ENCODE measurements around the gene ITPRIPL1. TPM values are rescaled to one million over a fixed set of nuclear protein-coding genes. Genes with fewer than 3 reads are reported as not detected.
A peak's percentile ranks its signal among the peaks of the same experiment; 100 is the strongest.

Gene ITPRIPL1
- total and polyA plus RNA-seq, 4 donors: 0.19 to 3.1 (median 0.28) TPM

DNA sequence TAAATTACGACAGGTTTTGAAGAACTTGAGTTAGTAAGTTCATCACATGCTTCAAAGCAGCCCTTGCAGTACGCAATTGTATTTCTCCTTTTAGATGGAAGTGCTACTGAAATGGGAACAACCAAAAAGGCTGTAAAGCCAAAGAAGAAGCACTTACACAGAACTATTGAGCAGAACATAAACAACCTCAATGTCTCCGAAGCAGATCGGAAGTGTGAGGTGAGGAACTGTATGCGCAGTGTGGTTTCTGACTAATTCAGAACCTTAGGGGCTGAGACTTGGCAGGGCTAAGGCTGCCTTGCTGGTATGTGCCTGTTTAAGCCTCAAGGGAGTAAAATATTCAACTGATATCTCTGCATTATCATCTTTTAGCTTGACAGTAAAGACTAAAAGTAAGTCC lies 18.9 kb downstream of the ITPRIPL1 start (continued):
- TF ChIP-seq, protein P1, sequence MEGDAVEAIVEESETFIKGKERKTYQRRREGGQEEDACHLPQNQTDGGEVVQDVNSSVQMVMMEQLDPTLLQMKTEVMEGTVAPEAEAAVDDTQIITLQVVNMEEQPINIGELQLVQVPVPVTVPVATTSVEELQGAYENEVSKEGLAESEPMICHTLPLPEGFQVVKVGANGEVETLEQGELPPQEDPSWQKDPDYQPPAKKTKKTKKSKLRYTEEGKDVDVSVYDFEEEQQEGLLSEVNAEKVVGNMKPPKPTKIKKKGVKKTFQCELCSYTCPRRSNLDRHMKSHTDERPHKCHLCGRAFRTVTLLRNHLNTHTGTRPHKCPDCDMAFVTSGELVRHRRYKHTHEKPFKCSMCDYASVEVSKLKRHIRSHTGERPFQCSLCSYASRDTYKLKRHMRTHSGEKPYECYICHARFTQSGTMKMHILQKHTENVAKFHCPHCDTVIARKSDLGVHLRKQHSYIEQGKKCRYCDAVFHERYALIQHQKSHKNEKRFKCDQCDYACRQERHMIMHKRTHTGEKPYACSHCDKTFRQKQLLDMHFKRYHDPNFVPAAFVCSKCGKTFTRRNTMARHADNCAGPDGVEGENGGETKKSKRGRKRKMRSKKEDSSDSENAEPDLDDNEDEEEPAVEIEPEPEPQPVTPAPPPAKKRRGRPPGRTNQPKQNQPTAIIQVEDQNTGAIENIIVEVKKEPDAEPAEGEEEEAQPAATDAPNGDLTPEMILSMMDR (IDR thresholded peaks at IDR 0.05; ENCODE audit: low read depth, low read length, missing input control): no peak
- TF ChIP-seq HNF4G (IDR thresholded peaks at IDR 0.05) (no peak), GABPA (IDR thresholded peaks at IDR 0.05 in 1 of 2, conservative IDR thresholded peaks at IDR 0.05 in 1 of 2) (no peak), NR2F2 (IDR thresholded peaks at IDR 0.05) (no peak)

DNA sequence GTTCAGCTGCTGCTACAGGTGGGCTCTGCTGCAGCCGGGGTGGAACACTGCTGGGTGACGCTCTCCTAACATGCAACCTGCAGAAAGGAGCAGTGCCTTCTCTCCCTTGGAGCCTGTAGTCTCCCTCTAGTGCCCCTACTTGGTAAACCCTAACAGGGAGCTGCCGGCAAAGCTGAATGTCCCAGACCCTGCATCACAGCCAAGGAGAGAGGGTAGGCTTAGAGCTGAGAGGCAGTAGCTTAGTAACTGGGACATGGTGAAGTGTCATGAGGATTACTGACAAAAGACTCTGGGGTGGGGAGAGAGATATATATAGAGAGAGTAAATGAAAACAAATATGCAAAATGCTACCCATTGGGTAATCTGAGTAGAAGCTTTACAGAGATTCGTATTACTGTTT lies 20.3 kb downstream of the ITPRIPL1 start:
- 84% methylated on average over 4 of the region's 4 CpGs for WGBS
- H3K27ac ChIP-seq (ENCODE audit: low read depth in 1 of 2, low read length in 2 of 2): no peak overlapping the region

DNA sequence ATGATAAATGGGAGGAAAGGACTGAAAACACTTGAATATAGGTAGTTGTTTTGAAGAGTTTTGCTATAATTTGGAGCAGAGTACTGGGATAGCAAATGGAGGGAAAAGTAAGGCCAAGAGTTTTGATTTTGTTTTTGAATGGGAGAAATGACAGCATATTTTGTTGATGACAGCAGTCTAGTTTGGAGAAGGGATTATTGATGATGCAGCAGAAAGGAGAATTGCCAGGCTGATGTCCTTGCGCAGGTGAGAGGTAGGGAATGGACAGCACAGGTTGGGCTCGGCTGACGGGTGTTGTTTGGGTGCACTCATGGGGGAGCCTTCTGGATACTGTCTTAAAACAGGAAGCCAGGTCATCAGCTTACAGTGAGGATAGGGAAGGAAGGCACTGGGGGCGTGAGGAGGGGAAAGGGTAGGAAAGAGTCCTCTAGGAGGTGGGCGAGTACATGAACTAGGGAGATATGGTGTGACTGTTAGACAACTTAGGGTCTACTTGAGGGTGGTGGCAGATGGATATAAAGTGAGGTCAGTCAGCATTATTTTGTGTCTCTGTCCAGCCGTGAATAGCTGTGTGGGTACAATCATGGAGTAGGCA lies 20.8 kb downstream of the ITPRIPL1 start:
- H3K4me1 ChIP-seq (ENCODE audit: control insufficient read depth in 4 of 4, insufficient read depth in 4 of 4, low read length in 3 of 4): no peaks in the 10 kb centered on the region
- no peak for DNase-seq (ENCODE audit: low spot score)
- no peaks in the 10 kb centered on the region for H3K9me3 ChIP-seq (ENCODE audit: control insufficient read depth in 4 of 4, low read length in 3 of 4)
- no peak overlapping the region for H3K9ac ChIP-seq (ENCODE audit: low read depth in 1 of 2, low read length in 2 of 2)
- TF ChIP-seq SP1 (IDR thresholded peaks at IDR 0.05): no peak
- TF ChIP-seq HNF4G (IDR thresholded peaks at IDR 0.05): no peak
- no peak for TF ChIP-seq YY1 (IDR thresholded peaks at IDR 0.05)
- no peak for TF ChIP-seq FOXA2 (IDR thresholded peaks at IDR 0.05)
- TF ChIP-seq, protein P2, sequence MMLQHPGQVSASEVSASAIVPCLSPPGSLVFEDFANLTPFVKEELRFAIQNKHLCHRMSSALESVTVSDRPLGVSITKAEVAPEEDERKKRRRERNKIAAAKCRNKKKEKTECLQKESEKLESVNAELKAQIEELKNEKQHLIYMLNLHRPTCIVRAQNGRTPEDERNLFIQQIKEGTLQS (IDR thresholded peaks at IDR 0.05): no peak
- TF ChIP-seq RAD21 (IDR thresholded peaks at IDR 0.05): no peak
- TF ChIP-seq, protein P3, sequence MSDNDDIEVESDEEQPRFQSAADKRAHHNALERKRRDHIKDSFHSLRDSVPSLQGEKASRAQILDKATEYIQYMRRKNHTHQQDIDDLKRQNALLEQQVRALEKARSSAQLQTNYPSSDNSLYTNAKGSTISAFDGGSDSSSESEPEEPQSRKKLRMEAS (IDR thresholded peaks at IDR 0.05): no peak
- TF ChIP-seq, protein P1 (IDR thresholded peaks at IDR 0.05; ENCODE audit: low read depth, low read length, missing input control): no peak
- no peak for TF ChIP-seq TAF1 (conservative IDR thresholded peaks at IDR 0.05)
- TF ChIP-seq EGR1 (IDR thresholded peaks at IDR 0.05; ENCODE audit: low read depth in 2 of 2): no peak
- no peak for TF ChIP-seq FOXA1 (IDR thresholded peaks at IDR 0.05)
- TF ChIP-seq GABPA (IDR thresholded peaks at IDR 0.05 in 1 of 2, conservative IDR thresholded peaks at IDR 0.05 in 1 of 2): no peak
- TF ChIP-seq NR2F2 (IDR thresholded peaks at IDR 0.05): no peak
- TF ChIP-seq JUND (IDR thresholded peaks at IDR 0.05): no peak
- TF ChIP-seq HNF4A (conservative IDR thresholded peaks at IDR 0.05): no peak
- TF ChIP-seq, protein P4, sequence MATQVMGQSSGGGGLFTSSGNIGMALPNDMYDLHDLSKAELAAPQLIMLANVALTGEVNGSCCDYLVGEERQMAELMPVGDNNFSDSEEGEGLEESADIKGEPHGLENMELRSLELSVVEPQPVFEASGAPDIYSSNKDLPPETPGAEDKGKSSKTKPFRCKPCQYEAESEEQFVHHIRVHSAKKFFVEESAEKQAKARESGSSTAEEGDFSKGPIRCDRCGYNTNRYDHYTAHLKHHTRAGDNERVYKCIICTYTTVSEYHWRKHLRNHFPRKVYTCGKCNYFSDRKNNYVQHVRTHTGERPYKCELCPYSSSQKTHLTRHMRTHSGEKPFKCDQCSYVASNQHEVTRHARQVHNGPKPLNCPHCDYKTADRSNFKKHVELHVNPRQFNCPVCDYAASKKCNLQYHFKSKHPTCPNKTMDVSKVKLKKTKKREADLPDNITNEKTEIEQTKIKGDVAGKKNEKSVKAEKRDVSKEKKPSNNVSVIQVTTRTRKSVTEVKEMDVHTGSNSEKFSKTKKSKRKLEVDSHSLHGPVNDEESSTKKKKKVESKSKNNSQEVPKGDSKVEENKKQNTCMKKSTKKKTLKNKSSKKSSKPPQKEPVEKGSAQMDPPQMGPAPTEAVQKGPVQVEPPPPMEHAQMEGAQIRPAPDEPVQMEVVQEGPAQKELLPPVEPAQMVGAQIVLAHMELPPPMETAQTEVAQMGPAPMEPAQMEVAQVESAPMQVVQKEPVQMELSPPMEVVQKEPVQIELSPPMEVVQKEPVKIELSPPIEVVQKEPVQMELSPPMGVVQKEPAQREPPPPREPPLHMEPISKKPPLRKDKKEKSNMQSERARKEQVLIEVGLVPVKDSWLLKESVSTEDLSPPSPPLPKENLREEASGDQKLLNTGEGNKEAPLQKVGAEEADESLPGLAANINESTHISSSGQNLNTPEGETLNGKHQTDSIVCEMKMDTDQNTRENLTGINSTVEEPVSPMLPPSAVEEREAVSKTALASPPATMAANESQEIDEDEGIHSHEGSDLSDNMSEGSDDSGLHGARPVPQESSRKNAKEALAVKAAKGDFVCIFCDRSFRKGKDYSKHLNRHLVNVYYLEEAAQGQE (IDR thresholded peaks at IDR 0.05): no peak
- TF ChIP-seq, protein P5, sequence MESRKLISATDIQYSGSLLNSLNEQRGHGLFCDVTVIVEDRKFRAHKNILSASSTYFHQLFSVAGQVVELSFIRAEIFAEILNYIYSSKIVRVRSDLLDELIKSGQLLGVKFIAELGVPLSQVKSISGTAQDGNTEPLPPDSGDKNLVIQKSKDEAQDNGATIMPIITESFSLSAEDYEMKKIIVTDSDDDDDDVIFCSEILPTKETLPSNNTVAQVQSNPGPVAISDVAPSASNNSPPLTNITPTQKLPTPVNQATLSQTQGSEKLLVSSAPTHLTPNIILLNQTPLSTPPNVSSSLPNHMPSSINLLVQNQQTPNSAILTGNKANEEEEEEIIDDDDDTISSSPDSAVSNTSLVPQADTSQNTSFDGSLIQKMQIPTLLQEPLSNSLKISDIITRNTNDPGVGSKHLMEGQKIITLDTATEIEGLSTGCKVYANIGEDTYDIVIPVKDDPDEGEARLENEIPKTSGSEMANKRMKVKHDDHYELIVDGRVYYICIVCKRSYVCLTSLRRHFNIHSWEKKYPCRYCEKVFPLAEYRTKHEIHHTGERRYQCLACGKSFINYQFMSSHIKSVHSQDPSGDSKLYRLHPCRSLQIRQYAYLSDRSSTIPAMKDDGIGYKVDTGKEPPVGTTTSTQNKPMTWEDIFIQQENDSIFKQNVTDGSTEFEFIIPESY (IDR thresholded peaks at IDR 0.05): no peak
- no peak for TF ChIP-seq RXRA (IDR thresholded peaks at IDR 0.05)
- H3K36me3 ChIP-seq (ENCODE audit: control insufficient read depth in 4 of 4, insufficient read depth in 3 of 4, low read depth in 1 of 4, low read length in 3 of 4): no peaks in the 10 kb centered on the region
- H3K27ac ChIP-seq (ENCODE audit: low read depth in 1 of 2, low read length in 2 of 2): no peak overlapping the region
- WGBS: 96% methylated on average over 6 of the region's 6 CpGs
- no peak overlapping the region for H3K4me3 ChIP-seq (ENCODE audit: low read depth in 1 of 3, low read length in 3 of 3)
- H3K27me3 ChIP-seq (ENCODE audit: control insufficient read depth in 4 of 4, insufficient read depth in 4 of 4, low read length in 3 of 4): no peaks in the 10 kb centered on the region

More for the DNA sequence above, 20.3 kb downstream of the ITPRIPL1 start:
- no peaks in the 10 kb centered on the region for H3K9me3 ChIP-seq (ENCODE audit: control insufficient read depth in 4 of 4, low read length in 3 of 4)
- no peaks in the 10 kb centered on the region for H3K27me3 ChIP-seq (ENCODE audit: control insufficient read depth in 4 of 4, insufficient read depth in 4 of 4, low read length in 3 of 4)
- no peak for DNase-seq (ENCODE audit: low spot score)
- no peak overlapping the region for H3K9ac ChIP-seq (ENCODE audit: low read depth in 1 of 2, low read length in 2 of 2)
- TF ChIP-seq TAF1 (conservative IDR thresholded peaks at IDR 0.05) (no peak), RAD21 (IDR thresholded peaks at IDR 0.05) (peak in 1 of 2 donors; percentile 38)
- H3K4me3 ChIP-seq (ENCODE audit: low read depth in 1 of 3, low read length in 3 of 3): no peak overlapping the region
- no peaks in the 10 kb centered on the region for H3K36me3 ChIP-seq (ENCODE audit: control insufficient read depth in 4 of 4, insufficient read depth in 3 of 4, low read depth in 1 of 4, low read length in 3 of 4)
- H3K4me1 ChIP-seq (ENCODE audit: control insufficient read depth in 4 of 4, insufficient read depth in 4 of 4, low read length in 3 of 4): no peaks in the 10 kb centered on the region

All from liver (tissue), 9 donors.